Measurements from ENCODE around the gene STAT5A. TPM values are rescaled to one million over a fixed set of nuclear protein-coding genes. Genes with fewer than 3 reads are reported as not detected.

The STAT5A gene
- total and polyA plus RNA-seq, 9 of the 15 experiments (the other 6 are each of a cell fraction or from before 2014, with no cell fraction given): 79.9 to 415 (median 196) TPM

GRCh38 chr17:42266918-42267766 lies 21.2 kb upstream of the STAT5A start (continued):
- TF ChIP-seq TRIM25 (IDR thresholded peaks at IDR 0.05; ENCODE audit: borderline replicate concordance) (no peak), REST (IDR thresholded peaks at IDR 0.05; ENCODE audit: borderline replicate concordance) (no peak), REST (CRISPR knock-in tag; IDR thresholded peaks at IDR 0.05; ENCODE audit: low read depth) (no peak), ZNF354B (CRISPR knock-in tag; IDR thresholded peaks at IDR 0.05) (no peak), ZNF431 (CRISPR knock-in tag; IDR thresholded peaks at IDR 0.05) (no peak), PML (IDR thresholded peaks at IDR 0.05; ENCODE audit: low read length) (peak; percentile 81), CSDE1 (IDR thresholded peaks at IDR 0.05) (peak in 1 of 2 experiments; percentile 74; a peak in 2 of 4 replicates), CREB5 (CRISPR knock-in tag; IDR thresholded peaks at IDR 0.05) (no peak), PATZ1 (CRISPR knock-in tag; IDR thresholded peaks at IDR 0.05; ENCODE audit: borderline replicate concordance) (no peak), SAP30 (IDR thresholded peaks at IDR 0.05; ENCODE audit: borderline replicate concordance, insufficient read depth, low read depth, low read length, poor library complexity, severe bottlenecking) (no peak), HCFC1 (IDR thresholded peaks at IDR 0.05; ENCODE audit: low read depth, low read length) (no peak), BCOR (IDR thresholded peaks at IDR 0.05) (peak; percentile 36; the same call in 1 of the 2 replicates), DDX20 (tag; IDR thresholded peaks at IDR 0.05; ENCODE audit: low read depth) (no peak), ZEB2 (IDR thresholded peaks at IDR 0.05) (peak; percentile 24; the same call in 1 of the 2 replicates)

All from K562 (cell line).